ENCODE measurements around the gene HEXD. TPM values are rescaled to one million over a fixed set of nuclear protein-coding genes. Genes with fewer than 3 reads are reported as not detected.

Gene HEXD
- total and polyA plus RNA-seq, 2 donors (not counting 1 experiment from before 2014, with no cell fraction given): 6.4 to 16.7 TPM

DNA sequence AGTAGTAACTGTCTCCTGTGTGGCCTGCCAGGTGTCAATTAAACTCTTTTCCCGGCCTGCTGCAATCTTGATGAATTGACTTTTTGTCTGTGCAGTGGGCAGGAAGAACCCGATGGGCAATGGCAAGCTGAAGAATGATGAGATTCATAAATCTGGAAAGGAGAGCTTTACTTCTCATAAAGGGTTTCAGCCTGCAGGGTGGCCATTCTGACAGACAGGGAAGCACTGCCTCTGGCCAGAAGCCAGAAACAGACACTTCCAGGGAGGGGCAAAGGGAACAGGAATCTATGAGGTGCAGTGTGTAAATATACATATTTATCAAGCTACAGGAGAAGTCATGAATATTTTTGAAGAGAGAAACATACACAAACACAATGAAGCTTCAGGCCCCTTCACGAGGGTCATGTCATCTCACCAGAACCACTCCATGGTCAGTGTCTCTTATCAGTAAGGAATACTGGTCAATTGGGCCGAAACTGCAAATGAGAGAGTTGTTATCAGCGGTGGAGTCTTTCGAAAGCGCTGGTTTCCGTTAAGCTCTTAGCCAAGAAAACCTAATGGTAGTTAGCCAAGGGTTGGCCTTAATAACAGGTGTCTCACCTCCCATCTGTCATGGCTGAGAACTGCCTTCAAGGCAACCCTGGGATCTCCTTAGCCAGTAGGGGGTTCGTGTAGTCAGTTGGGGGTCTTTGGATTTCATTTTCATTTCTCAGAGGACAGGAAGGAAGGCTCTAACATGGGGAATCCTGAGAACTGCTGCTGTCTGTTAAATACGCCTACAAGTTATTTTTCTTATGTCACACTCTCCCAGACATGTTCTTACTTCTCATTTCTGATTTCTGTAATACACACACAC, 39.2 kb downstream of the HEXD start:
- Histone ChIP-seq H3K36me3 (ENCODE audit: control insufficient read depth, insufficient read depth, low read length) (no peaks in the 10 kb centered on the region), H3K79me2 (ENCODE audit: control insufficient read depth, insufficient read depth, low read length) (no peaks in the 10 kb centered on the region)
- no peak for DNase-seq (ENCODE audit: low read depth in 2 of 2)

DNA sequence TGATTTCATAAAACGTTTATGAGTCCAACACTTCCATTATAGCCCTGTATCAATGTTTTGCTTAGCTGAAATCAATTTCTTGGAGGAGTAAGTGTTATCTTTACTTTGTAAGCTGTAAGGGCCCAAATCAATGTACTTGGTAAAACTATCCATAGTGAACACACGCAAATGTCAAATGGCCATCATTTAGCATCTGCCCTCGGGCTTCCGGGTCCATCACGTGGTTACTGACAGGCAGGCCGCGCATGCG, 39.7 kb downstream of the HEXD start:
- Histone ChIP-seq H3K9me3 (ENCODE audit: control insufficient read depth, insufficient read depth, low read depth, low read length) (no peaks in the 10 kb centered on the region), H3K27me3 (ENCODE audit: control insufficient read depth, insufficient read depth, low read length) (no peaks in the 10 kb centered on the region), H4K20me1 (ENCODE audit: control insufficient read depth, extremely low read depth, insufficient read depth, low read length) (no peaks in the 10 kb centered on the region), H2AFZ (ENCODE audit: low read length) (no peak overlapping the region), H3K4me3 (replicated peaks in 1 of 4; ENCODE audit: control extremely low read depth in 1 of 4, insufficient read depth in 1 of 4, low read depth in 3 of 4, low read length in 4 of 4) (peak overlapping the region; percentile 43 to 82 (median 80)), H3K36me3 (ENCODE audit: control insufficient read depth, insufficient read depth, low read length) (no peaks in the 10 kb centered on the region), H3K4me1 (ENCODE audit: control insufficient read depth, extremely low read depth, insufficient read depth, low read length) (peaks cover 7% of the 10 kb centered on the region), H3K27ac (ENCODE audit: insufficient read depth, low read length) (peak overlapping the region; percentile 92), H3K4me2 (ENCODE audit: extremely low read depth, insufficient read depth, low read length) (peak overlapping the region; percentile 87), H3K9ac (ENCODE audit: insufficient read depth, low read length) (peak overlapping the region; percentile 99), H3K79me2 (ENCODE audit: control insufficient read depth, insufficient read depth, low read length) (no peaks in the 10 kb centered on the region)
- no peak for DNase-seq (ENCODE audit: low read depth in 2 of 2)
- TF ChIP-seq, protein P1, sequence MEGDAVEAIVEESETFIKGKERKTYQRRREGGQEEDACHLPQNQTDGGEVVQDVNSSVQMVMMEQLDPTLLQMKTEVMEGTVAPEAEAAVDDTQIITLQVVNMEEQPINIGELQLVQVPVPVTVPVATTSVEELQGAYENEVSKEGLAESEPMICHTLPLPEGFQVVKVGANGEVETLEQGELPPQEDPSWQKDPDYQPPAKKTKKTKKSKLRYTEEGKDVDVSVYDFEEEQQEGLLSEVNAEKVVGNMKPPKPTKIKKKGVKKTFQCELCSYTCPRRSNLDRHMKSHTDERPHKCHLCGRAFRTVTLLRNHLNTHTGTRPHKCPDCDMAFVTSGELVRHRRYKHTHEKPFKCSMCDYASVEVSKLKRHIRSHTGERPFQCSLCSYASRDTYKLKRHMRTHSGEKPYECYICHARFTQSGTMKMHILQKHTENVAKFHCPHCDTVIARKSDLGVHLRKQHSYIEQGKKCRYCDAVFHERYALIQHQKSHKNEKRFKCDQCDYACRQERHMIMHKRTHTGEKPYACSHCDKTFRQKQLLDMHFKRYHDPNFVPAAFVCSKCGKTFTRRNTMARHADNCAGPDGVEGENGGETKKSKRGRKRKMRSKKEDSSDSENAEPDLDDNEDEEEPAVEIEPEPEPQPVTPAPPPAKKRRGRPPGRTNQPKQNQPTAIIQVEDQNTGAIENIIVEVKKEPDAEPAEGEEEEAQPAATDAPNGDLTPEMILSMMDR (conservative IDR thresholded peaks at IDR 0.05 in 1 of 2, IDR thresholded peaks at IDR 0.05 in 1 of 2; ENCODE audit: low read depth in 1 of 2, low read length in 2 of 2): no peak
- no peak for TF ChIP-seq EZH2 (IDR thresholded peaks at IDR 0.05; ENCODE audit: low read length, missing control alignments)

More for the DNA sequence above, 39.2 kb downstream of the HEXD start:
- H3K9ac ChIP-seq (ENCODE audit: insufficient read depth, low read length): peak overlapping the region; percentile 99
- H3K4me2 ChIP-seq (ENCODE audit: extremely low read depth, insufficient read depth, low read length): peak overlapping the region; percentile 87
- H3K27ac ChIP-seq (ENCODE audit: insufficient read depth, low read length): peak overlapping the region; percentile 92
- H3K9me3 ChIP-seq (ENCODE audit: control insufficient read depth, insufficient read depth, low read depth, low read length): no peaks in the 10 kb centered on the region
- H3K27me3 ChIP-seq (ENCODE audit: control insufficient read depth, insufficient read depth, low read length): no peaks in the 10 kb centered on the region
- TF ChIP-seq, protein P1 (conservative IDR thresholded peaks at IDR 0.05 in 1 of 2, IDR thresholded peaks at IDR 0.05 in 1 of 2; ENCODE audit: low read depth in 1 of 2, low read length in 2 of 2): no peak
- no peak for TF ChIP-seq EZH2 (IDR thresholded peaks at IDR 0.05; ENCODE audit: low read length, missing control alignments)
- H3K4me3 ChIP-seq (replicated peaks in 1 of 4; ENCODE audit: control extremely low read depth in 1 of 4, insufficient read depth in 1 of 4, low read depth in 3 of 4, low read length in 4 of 4): peak overlapping the region; percentile 43 to 82 (median 80)
- H3K4me1 ChIP-seq (ENCODE audit: control insufficient read depth, extremely low read depth, insufficient read depth, low read length): peaks cover 7% of the 10 kb centered on the region
- H4K20me1 ChIP-seq (ENCODE audit: control insufficient read depth, extremely low read depth, insufficient read depth, low read length): no peaks in the 10 kb centered on the region
- H2AFZ ChIP-seq (ENCODE audit: low read length): no peak overlapping the region

DNA sequence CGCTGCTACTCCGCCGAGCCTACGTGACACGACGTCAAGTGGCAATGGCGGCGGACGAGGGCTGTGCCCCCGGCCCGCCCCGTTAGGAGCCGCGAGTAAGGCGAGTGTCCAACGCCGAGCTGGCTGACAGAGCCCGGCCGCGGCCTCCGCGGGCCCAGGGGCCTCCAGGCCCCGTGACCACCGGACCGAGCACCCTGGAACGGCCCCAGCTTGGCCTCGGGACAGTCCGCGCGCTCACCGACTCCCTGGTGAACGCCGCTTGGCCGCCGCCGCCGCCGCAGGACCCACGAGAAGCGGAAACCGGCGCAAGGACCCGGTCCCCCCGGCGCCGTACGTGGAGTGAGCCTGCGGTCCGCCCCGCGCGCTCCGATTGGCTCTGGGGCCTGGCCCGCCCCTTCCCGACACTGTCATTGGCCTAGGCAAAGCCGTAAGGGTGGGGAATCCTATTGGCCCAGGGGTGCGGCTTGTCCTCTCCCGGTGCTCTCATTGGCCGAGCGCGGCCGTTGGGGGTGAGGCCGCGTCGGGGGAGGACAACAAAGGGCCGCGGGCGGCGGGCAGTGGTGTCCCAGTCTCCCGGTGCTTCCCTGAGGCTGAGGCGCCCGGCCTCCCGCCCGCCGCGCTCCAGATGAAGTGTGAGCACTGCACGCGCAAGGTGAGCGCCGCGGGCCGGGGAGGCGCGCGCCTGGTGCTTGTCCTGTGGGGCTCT, 40.2 kb downstream of the HEXD start, which contains the start of gene NARF:
TSS of gene NARF (plus strand) at position 563 of the 706 bp plus-strand sequence. CDS start at position 626, 63 bp downstream.
- Histone ChIP-seq H3K9me3 (ENCODE audit: control insufficient read depth, insufficient read depth, low read depth, low read length) (no peaks in the 10 kb centered on the region), H4K20me1 (ENCODE audit: control insufficient read depth, extremely low read depth, insufficient read depth, low read length) (no peaks in the 10 kb centered on the region), H3K4me3 (replicated peaks in 1 of 4; ENCODE audit: control extremely low read depth in 1 of 4, insufficient read depth in 1 of 4, low read depth in 3 of 4, low read length in 4 of 4) (peak within 1 kb of the TSS; percentile 77 to 82 (median 80)), H3K27ac (ENCODE audit: insufficient read depth, low read length) (peak within 1 kb of the TSS; percentile 92), H3K36me3 (ENCODE audit: control insufficient read depth, insufficient read depth, low read length) (no peaks in the 10 kb centered on the region), H3K79me2 (ENCODE audit: control insufficient read depth, insufficient read depth, low read length) (no peaks in the 10 kb centered on the region), H3K9ac (ENCODE audit: insufficient read depth, low read length) (peak within 1 kb of the TSS; percentile 99), H3K4me1 (ENCODE audit: control insufficient read depth, extremely low read depth, insufficient read depth, low read length) (peaks cover 7% of the 10 kb centered on the region), H3K27me3 (ENCODE audit: control insufficient read depth, insufficient read depth, low read length) (no peaks in the 10 kb centered on the region), H2AFZ (ENCODE audit: low read length) (peak within 1 kb of the TSS; percentile 64), H3K4me2 (ENCODE audit: extremely low read depth, insufficient read depth, low read length) (peak within 1 kb of the TSS; percentile 87)
- peak; percentile 98 for DNase-seq (ENCODE audit: low read depth in 2 of 2)
- TF ChIP-seq, protein P1 (conservative IDR thresholded peaks at IDR 0.05 in 1 of 2, IDR thresholded peaks at IDR 0.05 in 1 of 2; ENCODE audit: low read depth in 1 of 2, low read length in 2 of 2): no peak
- TF ChIP-seq EZH2 (IDR thresholded peaks at IDR 0.05; ENCODE audit: low read length, missing control alignments): no peak

All from fibroblast of lung (primary cell).